GM19328 (cell line): ENCODE data around the gene MAST4.

Source experiments
- ATAC-seq: cut with Tn5 transposase; IDR thresholded peaks from one replicate; pipeline ENCODE4 v1.9.1; 2021; ENCODE audit warnings: mild to moderate bottlenecking, moderate library complexity; ENCODE audit not compliant: unreplicated experiment

Gene MAST4

DNA sequence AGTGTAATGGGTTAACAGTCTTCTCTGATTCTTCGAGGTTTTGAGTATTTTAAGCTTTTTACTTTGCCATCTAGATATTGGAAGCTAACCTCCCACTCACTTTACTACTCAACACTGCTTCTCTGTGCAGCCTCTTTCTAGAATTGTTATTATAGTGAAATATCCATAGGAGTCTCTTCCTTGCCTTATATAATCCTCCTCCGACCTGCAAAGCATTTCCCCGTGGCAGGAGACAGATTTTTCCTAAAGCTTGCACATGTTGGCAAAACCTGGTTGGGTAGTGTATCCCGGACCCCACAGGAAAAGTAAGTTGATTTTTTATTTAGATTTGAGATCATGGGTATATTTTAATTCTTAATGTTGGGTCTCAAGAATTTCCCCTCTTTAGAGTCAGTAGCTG, 351.3 kb downstream of the MAST4 start:
- ATAC-seq = no peak

DNA sequence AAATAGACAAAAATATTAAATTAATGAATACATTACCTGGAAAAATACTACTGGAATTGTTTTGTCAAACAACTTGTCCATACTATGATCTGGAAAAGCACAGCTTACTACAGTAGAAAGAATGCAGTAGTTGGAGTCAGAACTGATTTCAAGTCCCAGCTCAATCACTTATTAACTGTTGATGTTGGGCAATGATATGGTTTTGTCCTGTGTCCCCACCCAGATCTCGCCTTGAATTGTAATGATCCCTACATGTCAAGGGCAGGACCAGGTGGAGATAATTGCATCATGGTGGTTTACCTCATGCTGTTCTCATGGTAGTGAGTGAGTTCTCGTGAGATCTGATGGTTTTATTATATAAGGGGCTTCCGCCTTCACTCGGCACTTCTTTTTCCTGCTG, 352.9 kb downstream of the MAST4 start:
- no peak for ATAC-seq

DNA sequence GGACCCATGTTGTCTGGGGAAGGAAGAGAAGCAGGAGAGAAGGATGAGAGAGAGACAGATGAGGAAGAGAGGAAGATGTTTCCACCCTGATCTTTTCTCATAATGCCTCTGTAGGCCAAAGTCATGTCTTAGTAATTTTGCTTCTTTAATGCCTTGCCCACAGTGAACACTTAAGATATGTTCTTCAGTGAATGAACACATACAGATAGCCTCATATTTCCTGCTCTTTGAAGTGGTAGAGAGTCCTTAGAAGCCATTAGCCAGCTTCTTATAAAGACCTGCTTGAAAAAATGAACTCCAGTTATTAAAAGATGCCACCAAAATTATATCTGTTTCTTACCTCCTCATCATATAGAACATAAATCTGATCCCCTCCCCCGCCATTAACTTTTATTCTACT, 356.0 kb downstream of the MAST4 start:
- no peak for ATAC-seq

DNA sequence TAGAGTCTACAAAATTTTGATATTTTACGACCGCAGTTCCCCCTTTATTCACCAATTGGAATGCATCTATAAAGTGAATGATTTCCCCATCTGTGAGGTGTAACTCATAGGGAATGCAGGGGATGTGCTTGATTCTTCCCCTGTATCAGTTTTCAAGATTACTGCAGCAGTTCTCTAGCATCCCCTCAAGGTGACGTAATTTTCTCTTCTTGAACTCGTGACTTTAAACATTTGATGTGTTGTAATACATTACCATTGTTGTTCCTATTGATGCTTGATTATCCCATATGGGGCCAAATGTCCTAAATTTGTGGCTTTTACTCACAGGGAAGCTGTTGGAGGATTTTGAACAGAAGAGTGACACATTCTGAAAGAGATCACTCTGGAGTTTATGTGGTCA, 360.2 kb downstream of the MAST4 start:
- no peak for ATAC-seq

DNA sequence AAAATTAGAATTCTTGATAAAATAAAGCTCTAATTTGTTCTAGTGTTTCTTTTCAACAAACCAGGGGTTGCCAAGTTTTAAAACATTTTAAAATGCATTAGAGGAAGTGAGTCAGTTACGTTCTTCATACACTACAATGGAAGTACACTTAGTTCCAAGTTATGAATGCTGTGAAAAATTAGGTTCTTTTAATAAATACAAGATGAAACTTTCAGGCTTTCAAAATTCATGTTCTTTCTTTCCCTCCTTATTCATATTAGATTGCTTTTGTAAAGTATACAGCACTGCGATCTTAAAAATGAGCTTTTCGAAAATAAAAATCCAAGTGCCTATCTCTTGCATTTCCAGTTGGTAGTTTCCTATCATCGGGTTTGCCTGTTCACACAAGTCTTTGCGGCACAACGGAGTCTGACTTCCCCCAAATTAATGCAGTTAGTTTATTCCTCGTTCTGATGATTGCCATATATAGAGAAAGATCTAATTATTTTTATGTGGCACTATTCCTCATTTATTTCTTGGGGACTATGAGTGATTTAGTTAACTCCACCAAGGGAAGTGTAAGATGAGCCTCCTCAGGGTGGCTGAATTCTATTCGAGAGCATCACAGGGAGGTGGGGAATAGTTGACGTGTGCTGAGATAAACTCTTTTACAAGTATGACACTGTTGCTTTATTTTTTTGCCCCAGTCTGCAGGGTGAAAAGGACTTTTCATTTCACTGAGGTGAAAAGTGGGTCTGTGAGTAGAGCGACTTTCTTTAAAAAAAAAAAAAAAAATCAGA, 362.2 kb downstream of the MAST4 start:
- no peak for ATAC-seq

DNA sequence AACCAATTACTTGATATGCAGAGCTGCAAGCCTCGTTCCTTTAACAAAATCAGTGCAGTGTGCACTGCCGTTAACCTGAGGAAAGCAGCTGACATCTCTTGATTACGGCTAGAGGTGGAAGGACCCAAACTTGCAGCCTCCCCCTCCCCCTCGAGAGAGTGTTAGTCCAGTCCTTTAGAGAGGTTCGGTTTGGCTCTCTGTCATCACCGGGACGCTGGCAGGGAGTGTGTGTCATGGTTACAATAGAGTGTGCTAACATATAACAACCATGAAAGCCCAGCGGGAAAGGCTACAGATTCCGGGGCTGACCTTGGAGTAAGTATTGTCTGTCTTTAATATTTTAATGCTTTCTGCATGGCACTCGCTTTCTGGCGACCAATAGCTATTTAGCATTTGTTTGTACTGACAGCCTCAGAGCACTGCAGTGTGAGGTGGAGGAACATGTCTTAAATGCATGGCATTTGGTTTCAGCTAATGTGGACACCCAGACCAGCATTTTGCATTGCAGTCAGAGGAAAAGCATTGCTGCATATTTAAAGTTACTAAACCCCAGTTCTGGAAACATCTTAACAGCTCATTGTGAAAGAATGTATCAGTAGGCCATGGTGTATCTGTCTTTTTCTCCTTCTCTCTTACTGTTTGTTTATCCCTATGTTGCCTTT, 362.9 kb downstream of the MAST4 start:
- ATAC-seq = no peak

DNA sequence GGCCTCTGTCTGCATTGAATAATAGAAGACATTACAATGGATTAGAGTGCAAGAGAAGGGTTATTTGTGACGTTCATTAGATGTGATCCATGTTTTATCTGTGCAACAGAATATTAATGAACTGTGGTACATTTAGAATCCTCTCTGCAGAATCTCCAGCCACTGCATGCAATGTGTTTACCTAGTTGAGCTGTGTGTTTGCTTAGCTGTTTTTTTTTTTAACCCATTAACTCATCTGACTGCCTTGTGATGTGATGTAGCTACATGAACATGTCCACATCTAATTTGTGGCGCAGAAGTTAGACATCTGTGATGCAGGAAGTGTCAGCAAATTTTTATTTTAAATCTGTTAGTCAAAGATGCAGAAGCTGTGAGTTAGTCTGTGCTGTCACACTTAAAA, 363.5 kb downstream of the MAST4 start:
- ATAC-seq = no peak

DNA sequence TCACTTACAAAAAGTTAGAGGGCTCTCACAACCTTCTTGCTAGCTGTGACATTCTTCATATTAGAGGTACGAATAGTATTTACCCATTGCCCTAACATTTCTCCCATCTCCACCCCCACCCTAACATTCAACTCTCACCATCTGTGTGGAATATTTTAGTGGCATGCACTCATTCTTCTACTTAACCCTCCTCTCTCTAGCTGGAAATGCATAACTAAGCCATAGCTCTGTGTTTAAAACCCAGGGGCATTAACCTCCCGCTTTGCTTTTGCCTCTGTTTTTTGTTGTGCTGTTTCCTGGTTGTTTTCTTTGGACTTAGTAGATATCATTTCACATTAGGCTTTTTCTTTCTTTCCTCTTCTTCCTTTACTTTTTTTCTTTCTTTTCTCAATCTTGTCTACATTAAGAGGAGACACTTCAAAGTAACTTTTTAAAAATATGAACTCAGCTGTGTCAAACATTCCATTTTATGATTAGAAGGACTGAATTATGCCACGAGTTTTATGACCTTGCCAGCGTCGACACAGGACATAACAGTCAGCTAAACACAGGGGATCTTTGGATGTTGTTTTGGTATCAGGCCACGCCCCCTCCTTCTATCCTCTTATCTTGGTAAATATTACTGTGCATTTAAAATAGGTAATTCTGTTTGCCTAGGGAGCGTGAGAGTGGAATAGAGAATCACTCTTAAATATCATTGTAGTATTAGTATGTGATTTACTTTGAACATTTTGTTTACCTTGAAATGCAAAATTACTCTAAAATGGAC, 364.4 kb downstream of the MAST4 start:
- ATAC-seq = no peak

DNA sequence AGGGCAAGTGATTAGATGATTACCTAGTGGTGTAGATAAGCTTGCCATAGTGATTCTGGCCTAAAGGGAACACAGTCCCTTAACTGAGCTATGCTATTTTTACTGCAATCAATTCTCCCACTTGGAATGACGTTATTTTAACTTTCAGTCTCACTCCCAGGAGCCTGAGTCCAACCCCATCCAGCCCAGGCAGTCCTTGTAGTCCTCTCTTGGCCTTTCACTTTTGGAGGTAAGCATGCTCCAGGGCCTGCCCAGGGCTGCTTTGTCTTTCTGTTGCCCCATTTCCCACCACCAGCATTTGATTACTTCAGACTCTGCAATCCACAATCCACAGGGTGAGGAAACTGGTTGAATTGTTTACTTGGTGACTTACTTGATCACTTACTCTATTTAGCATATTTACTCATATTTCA, 367.4 kb downstream of the MAST4 start:
- ATAC-seq = no peak

DNA sequence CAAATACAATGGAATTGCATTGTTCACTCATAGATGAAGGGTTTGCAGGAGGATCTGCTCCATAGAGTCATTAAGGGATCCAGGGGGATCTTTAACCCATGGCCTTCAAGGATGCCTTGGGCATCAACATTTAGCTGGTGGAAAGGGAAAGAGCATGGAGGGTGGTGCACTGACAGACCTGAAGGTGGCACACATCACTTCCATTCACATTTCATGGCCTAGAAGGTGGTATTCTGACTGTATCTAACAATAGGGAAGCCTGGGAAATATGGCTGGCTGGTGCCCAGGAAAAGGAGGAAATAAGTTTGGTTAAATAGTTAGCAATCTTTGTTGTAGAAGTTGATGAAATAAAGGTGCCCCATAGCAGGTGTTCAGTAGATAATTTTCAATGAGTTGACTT, 370.2 kb downstream of the MAST4 start:
- ATAC-seq = no peak

DNA sequence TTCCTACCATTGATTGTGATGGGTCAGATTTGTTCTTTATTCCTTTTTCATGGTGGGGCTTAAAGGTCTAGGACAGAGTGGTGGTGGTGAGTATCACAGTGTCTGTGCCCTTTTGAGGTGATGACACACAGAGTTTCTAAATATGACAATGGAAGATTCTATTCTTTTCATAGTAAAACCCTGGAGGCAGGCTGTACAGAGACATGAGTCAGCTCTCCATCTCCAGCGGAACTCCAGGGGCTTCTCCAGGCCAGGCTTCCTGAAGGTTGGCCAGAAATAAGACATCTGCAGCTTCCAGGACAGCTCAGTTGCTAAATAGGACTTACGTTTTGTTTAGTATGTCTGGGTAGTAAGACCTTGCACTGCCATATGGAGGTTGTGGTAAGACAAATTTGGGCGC, 370.9 kb downstream of the MAST4 start:
- no peak for ATAC-seq

DNA sequence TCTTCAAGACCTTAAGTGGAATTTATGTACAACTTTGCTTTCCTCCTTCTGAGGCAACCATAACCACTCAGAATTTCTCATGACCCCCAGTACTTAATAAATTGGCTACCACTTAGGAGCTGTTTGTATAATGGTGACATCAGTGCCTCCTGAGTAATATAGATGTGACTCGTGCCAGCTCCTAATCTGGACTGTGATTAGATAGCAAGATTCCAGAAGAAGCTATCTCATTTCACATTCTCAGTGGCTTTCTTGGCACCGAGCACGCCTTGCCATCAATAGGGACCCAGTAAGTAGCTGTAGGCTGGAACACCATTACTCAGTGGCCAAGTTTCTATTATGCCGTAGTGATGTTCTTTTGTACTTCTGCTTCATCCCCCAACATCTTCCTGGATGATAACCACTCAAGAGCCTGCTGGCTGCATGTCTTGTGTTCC, 371.7 kb downstream of the MAST4 start:
- no peak for ATAC-seq

DNA sequence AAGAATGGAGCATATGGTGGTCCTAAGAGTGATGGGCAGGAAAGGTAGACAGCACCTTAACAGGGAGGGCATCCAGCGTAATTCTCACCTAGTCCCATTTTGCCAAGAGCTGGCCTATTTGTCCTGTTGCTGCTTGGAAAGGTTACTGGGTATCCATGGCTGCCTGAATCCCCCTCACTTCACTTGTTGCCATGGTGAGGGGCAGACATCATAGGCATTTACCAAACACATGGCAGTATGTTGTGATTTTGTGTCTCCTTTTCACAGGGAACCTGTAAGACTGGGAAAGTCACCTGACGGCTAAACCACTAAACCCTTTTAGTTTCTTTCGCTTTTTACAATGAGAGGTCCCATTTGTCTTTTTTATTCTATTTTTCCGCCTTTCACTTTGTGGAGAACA, 373.3 kb downstream of the MAST4 start:
- ATAC-seq = no peak

DNA sequence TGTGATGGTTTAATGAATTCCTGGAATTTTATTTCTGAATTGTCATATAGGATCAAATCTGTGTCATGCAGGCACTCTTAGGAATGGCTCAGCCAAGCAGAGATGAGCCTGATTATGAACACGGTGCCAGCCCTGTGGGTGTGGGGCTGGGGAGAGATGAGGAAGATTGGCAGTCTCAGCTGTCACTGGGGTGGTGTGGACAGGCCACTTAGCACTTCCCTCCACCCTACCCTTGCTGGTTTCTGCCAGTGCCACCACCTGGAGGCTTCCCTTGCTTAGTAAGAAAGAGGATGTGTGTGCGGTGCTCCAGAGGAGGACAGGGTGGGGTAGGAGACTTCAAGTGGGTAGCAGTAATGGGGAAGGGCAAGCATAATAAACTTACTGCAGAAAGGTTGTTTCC, 373.8 kb downstream of the MAST4 start:
- ATAC-seq = no peak

DNA sequence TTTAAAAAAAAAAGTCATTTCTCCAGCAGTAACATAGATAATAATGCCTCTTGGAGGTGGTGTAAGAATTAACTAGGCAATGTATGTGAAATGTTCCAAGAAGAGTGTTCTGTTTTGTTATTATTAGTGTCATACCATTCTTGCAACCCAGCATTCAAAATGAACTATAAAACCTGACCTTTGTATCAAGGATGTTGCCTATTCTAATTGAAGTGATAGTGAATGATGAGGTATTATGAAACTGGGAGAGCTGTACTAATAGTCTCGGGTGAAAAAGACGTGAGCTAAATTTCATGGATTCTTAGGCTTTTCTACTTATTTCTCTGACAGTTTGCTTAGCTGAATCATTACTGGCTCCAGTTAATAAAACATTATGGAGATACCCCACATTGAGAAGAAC, 375.8 kb downstream of the MAST4 start:
- ATAC-seq = no peak

DNA sequence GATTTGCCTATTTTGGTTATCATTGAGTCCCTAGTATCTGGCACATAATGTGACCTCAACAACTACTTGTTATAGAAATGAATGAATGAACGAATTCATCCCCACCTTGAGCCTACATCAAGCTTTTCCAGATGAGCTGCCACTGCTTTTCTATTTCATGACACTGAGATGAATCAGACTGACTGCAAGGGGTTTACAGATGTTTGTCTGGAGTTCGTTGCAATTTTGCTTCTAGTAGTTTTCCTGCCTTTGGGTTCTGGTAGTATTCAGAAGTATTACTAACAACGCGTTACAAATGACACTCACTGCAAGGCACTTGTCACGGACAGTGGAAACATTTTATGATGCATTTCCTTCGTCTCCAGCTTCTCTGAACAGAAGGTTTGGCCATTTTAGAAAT, 378.1 kb downstream of the MAST4 start:
- no peak for ATAC-seq

DNA sequence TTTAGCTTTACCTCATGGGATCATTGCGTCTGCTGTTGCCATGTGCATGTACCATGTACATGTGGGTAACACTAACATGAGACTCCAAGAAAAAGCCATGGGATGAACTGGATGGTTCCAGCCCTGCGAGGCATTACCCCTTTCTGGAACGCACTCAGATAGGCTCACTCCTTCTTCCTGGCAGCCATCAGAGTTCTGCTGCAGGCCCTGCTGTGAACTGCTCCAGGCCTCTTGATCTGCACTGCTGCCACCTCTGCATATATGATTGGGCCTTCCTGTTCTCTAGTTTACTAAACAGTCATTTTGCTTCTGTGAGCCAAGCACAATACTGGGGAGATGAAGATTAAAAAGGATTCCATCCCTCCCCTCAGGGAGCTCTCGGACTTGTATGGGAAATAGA, 379.9 kb downstream of the MAST4 start:
- no peak for ATAC-seq

DNA sequence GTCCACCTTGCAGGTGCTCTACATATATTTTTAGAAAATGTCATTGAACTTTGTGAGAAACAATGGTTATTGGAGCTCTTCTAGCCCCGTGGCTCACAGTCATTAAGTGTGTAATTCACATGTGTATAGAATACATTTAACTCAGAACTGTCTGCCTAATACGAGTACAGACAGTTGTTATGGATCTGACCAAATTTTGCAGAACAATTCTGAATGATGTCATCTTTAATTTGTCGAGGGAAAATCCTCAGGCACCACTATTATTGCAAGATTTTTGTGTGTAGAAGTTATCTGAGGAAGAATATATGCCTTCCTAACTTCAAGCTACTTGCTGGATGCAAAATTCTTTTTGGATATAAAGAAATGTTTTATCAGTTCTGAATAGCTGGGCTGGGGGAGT, 383.5 kb downstream of the MAST4 start:
- no peak for ATAC-seq

DNA sequence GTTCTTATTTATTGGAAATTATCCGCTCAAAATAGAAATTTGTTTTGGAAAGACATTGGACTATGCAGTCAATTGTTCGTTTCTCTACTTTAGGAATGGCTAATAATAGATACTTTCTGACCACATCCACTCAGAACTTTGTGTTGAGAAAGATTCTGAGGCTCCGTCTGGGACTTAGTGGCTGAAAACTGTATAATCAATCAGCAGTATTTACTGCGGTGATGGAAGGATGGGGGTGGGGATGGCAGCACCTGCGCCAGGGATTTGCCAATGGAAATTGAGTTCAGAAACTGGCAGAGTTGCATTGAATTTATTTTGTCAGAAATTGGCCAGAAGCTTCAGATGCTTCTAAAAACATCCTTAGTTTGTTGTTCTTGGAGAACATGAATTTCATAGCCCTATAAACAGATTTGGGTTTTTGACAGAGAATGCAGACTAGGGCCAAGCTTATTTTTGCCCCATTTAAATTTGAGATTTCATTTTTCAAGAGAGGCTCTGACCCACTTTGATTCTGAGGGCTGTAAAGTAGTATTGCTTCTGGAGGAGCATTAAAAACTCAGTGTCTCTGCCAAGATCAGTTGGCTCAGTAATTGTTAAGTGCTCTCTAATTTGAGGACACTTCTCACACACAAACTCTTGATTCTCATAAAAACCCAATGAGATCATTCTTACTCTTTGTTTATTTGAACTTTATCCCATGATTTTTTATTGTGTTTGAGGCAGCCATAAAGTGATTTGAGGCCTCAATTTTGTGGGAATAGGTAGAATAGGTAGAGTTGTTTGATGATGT, 385.3 kb downstream of the MAST4 start:
- no peak for ATAC-seq

DNA sequence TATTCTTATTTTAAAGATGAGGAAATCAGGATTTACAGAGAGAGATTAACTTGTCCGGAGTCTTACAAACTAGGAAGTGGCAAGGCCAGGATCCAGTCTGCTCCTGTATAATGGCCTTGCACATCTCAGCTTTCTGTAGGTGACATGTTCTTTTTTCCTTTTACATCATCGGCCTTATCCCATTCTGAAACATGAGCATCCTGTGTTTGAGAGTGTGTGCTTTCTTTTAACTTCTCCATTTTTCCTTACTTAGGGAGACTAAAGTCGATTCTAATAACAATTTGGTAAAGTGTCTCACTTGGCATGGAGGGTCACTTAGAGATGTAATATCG, 385.8 kb downstream of the MAST4 start:
- ATAC-seq = no peak

DNA sequence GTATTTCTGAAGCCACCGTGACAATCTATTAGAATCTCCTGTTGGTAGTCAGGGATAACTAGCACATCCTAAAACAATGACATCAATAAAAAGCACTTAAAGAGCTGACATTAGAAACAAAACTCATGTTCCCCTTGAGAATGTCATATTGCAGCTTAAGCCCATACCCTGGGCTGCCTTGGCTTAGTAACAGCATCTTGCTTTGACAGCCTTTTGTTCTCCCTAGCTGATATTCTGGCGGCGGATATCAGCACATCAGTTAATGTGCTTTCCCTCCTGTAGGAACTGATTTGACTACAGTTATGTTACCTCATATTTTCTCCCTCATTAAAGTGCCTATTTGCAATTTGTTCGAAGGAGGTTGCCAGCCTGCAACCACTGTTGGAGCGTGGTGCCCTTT, 386.3 kb downstream of the MAST4 start:
- no peak for ATAC-seq
